ENCODE results near the gene DCST1.

DNA sequence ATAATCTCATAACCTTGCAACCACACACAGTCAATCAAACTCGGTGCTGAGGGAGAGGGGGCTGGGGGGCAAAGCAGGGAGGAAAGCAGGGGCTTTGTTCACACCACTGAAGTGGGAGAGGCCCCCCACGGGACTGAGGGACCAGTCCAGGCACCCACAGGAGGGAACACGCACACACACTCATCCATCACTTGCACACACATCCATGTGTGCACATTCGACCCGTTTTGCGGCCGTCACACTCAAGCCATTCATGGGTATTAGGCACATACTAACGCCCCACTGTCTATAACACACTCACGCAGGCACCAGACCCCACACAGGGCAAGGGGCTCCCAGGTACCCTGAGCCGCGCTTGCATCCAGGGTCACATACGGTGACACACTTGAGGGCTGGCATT is 59.0 kb downstream of the DCST1 start:
- no peak for TF ChIP-seq EZH2phosphoT487 (IDR thresholded peaks at IDR 0.05; ENCODE audit: insufficient read depth, low read depth)
- no peak for TF ChIP-seq EZH2 (IDR thresholded peaks at IDR 0.05; ENCODE audit: insufficient read depth, poor library complexity, severe bottlenecking)

Measured in GM23248 (cell line).